ENCODE results near the gene EIF2B5. TPM values are rescaled to one million over a fixed set of nuclear protein-coding genes. Genes with fewer than 3 reads are reported as not detected.

Gene EIF2B5
- polyA plus RNA-seq, 1 donor (not counting 4 experiments of a cell fraction or from before 2014, with no cell fraction given), result 37.9 TPM

DNA sequence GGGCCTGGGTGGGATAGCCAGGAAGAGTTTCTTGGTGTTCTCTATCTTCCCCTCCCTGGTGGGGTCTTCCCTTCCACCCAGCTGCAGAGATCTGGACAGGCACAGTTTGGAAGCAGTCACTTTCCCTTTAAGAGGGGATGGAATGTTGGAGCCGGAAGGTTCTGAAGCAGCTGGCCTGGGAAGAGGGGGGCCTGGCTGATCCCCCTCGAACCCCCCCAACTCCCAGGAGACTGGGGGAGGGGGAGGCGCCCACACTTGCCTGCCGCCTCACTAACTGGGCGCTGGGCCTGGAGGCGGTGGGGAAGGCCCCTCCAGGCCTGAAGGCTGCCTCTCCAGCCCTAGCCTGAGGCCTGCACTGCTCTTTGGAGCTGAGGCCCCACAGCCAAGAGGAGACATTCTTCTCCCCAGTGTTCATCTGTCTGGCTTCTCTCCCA lies 21.4 kb downstream of the EIF2B5 start:
- Histone ChIP-seq H3K4me3 (ENCODE audit: control insufficient read depth in 2 of 3, extremely low read depth in 1 of 3, insufficient read depth in 2 of 3, low read depth in 1 of 3, low read length in 3 of 3) (peak overlapping the region; percentile 80 to 97 (median 94)), H3K27me3 (ENCODE audit: control insufficient read depth, extremely low read depth, insufficient read depth, low read length) (no peaks in the 10 kb centered on the region), H3K4me2 (ENCODE audit: control insufficient read depth, extremely low read depth, insufficient read depth, low read depth, low read length) (peak overlapping the region; percentile 98), H4K20me1 (ENCODE audit: control insufficient read depth, extremely low read depth, insufficient read depth, low read length) (no peaks in the 10 kb centered on the region), H3K4me1 (ENCODE audit: control insufficient read depth, extremely low read depth, insufficient read depth, low read length) (peaks cover 5% of the 10 kb centered on the region), H3K36me3 (ENCODE audit: control insufficient read depth in 2 of 2, extremely low read depth in 1 of 2, insufficient read depth in 2 of 2, low read length in 2 of 2) (peaks cover 0 to 2% of the 10 kb centered on the region in 2 experiments), H3K9me1 (ENCODE audit: control insufficient read depth, extremely low read depth, insufficient read depth, low read length) (no peaks in the 10 kb centered on the region), H3K79me2 (ENCODE audit: control insufficient read depth, insufficient read depth, low read length) (peaks cover 51% of the 10 kb centered on the region), H2AFZ (ENCODE audit: control insufficient read depth, low read length) (no peak overlapping the region), H3K27ac (ENCODE audit: control insufficient read depth, insufficient read depth, low read length) (peak overlapping the region; percentile 66), H3K9me3 (ENCODE audit: control insufficient read depth, low read depth, low read length) (no peaks in the 10 kb centered on the region), H3K9ac (ENCODE audit: control insufficient read depth, extremely low read depth, insufficient read depth, low read length) (peak overlapping the region; percentile 85)
- TF ChIP-seq EZH2 (IDR thresholded peaks at IDR 0.05; ENCODE audit: low read length) (no peak), CTCF (optimal IDR thresholded peaks at IDR 0.05 in 1 of 3, IDR thresholded peaks at IDR 0.05 in 1 of 3, conservative IDR thresholded peaks at IDR 0.05 in 1 of 3; ENCODE audit: extremely low read depth in 1 of 3, insufficient read depth in 2 of 3, low read length in 3 of 3) (no peak)
- FAIRE-seq (no peak), DNase-seq (ENCODE audit: low read depth, low spot score) (no peak)
- dilution Hi-C loops (cut with MboI; ENCODE audit: extremely low pct_ligation_motif_present, low sequenced_read_pairs), result no loop called here

GRCh38 chr3:184157206-184157605 lies 22.0 kb downstream of the EIF2B5 start:
- Histone ChIP-seq H3K4me3 (ENCODE audit: control insufficient read depth in 2 of 3, extremely low read depth in 1 of 3, insufficient read depth in 2 of 3, low read depth in 1 of 3, low read length in 3 of 3) (peak overlapping the region; percentile 80 to 97 (median 94)), H3K79me2 (ENCODE audit: control insufficient read depth, insufficient read depth, low read length) (peaks cover 56% of the 10 kb centered on the region), H4K20me1 (ENCODE audit: control insufficient read depth, extremely low read depth, insufficient read depth, low read length) (no peaks in the 10 kb centered on the region), H3K27ac (ENCODE audit: control insufficient read depth, insufficient read depth, low read length) (peak overlapping the region; percentile 5), H3K4me1 (ENCODE audit: control insufficient read depth, extremely low read depth, insufficient read depth, low read length) (peaks cover 5% of the 10 kb centered on the region), H3K9ac (ENCODE audit: control insufficient read depth, extremely low read depth, insufficient read depth, low read length) (peak overlapping the region; percentile 85), H3K4me2 (ENCODE audit: control insufficient read depth, extremely low read depth, insufficient read depth, low read depth, low read length) (peak overlapping the region; percentile 98), H2AFZ (ENCODE audit: control insufficient read depth, low read length) (no peak overlapping the region), H3K9me1 (ENCODE audit: control insufficient read depth, extremely low read depth, insufficient read depth, low read length) (no peaks in the 10 kb centered on the region), H3K9me3 (ENCODE audit: control insufficient read depth, low read depth, low read length) (no peaks in the 10 kb centered on the region), H3K36me3 (ENCODE audit: control insufficient read depth in 2 of 2, extremely low read depth in 1 of 2, insufficient read depth in 2 of 2, low read length in 2 of 2) (peaks cover 0 to 2% of the 10 kb centered on the region in 2 experiments), H3K27me3 (ENCODE audit: control insufficient read depth, extremely low read depth, insufficient read depth, low read length) (no peaks in the 10 kb centered on the region)
- dilution Hi-C loops (cut with MboI; ENCODE audit: extremely low pct_ligation_motif_present, low sequenced_read_pairs), result no loop called here
- TF ChIP-seq EZH2 (IDR thresholded peaks at IDR 0.05; ENCODE audit: low read length), result no peak
- no peak for TF ChIP-seq CTCF (optimal IDR thresholded peaks at IDR 0.05 in 1 of 3, IDR thresholded peaks at IDR 0.05 in 1 of 3, conservative IDR thresholded peaks at IDR 0.05 in 1 of 3; ENCODE audit: extremely low read depth in 1 of 3, insufficient read depth in 2 of 3, low read length in 3 of 3)
- no peak for FAIRE-seq
- DNase-seq (ENCODE audit: low read depth, low spot score), result no peak
